SH-SY5Y (cell line): ENCODE measurements around the gene SLCO3A1.

Source experiments
- GATA2 ChIP-seq: IDR thresholded peaks from 2 replicates; pipeline ENCODE4 v1.6.1; 2011; ENCODE audit warnings: mild to moderate bottlenecking, low read depth, low read length
- GATA3 ChIP-seq: IDR thresholded peaks from 2 replicates; pipeline ENCODE4 v1.6.1; 2011; ENCODE audit warnings: low read depth, mild to moderate bottlenecking, low read length, moderate library complexity

GRCh38 chr15:92074101-92074500 lies 220.6 kb downstream of the SLCO3A1 start:
- no peak for TF ChIP-seq GATA3
- no peak for TF ChIP-seq GATA2
